ENCODE data around the gene NAA16.
"Not testable (repeated sequence)": the region's sequence is repeated elsewhere in the genome, so short reads cannot be mapped to it uniquely, and the experiment has no call there.

Gene NAA16

DNA sequence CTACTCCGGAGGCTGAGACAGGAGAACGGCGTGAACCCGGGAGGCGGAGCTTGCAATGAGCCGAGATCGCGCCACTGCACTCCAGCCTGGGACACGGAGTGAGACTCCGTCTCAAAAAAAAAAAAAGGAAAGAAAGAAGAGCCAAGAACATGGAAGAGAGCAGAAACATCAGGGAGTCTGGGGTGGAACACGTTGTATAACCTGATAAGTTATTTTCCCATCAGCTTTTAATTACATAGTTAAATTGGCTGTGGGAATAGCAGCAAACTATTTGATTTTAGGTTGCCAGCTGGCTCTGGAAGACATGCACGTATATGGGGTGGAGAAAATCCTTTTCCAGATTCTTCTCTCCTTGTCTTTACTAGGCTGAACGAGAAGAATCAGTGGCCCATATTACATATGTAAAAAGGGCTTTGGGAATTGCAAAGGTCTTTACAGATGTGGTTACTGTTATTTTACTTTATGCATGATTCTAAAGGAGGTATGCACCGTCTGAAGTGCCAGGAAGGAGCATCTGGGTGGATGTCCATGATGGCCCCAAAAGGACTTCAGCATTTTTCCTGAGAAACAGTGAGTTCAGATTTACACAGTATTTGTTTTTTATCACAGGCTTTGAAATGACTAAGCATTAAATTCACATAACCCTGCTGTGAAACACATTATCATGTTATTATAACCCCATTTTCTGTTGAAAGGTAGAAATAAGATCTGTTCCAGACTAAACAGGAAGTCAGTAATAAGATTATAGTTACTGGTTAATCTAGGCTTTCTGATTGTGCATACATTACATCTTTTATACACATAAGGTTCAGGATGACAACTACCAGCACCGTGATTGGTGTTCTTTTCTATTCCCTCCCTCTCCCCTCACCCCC, 4.6 kb upstream of the NAA16 start:
- no peak for DNase-seq

DNA sequence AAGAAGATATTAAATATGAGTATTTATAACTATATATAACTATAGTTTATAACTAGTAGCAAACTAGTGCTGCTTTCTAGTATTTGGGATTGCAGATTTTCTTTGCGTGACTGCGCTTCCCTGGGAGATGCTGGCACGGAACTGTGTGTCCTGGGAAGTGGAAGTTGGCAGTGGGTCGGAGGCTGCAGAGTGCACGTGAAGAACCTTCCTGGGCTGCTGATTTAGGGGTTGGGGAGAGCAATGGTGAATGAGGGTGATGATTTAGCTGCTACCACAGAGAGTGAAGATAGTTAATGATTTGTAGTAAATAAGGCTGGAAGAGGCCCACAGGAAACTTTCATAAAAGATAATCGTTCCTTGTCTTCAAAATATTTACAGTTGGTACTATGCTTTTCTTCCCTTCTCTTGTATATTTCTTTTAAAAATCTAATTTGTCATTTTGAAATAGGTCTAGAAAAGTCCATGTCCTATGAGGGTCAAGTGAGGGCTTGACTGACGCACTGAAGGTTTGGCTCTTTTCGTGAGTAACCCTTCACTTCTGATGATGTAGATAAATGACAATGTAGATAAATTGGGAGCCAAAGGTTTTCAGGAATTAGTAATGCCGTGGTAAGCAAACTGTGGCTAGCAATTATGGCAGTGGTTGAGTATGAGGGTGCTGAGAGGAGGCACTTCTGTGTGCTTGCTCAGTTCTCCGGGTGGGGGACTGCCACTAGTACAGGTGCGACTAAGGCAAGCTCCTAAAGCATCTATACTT, 3.0 kb upstream of the NAA16 start:
- no peak for DNase-seq

DNA sequence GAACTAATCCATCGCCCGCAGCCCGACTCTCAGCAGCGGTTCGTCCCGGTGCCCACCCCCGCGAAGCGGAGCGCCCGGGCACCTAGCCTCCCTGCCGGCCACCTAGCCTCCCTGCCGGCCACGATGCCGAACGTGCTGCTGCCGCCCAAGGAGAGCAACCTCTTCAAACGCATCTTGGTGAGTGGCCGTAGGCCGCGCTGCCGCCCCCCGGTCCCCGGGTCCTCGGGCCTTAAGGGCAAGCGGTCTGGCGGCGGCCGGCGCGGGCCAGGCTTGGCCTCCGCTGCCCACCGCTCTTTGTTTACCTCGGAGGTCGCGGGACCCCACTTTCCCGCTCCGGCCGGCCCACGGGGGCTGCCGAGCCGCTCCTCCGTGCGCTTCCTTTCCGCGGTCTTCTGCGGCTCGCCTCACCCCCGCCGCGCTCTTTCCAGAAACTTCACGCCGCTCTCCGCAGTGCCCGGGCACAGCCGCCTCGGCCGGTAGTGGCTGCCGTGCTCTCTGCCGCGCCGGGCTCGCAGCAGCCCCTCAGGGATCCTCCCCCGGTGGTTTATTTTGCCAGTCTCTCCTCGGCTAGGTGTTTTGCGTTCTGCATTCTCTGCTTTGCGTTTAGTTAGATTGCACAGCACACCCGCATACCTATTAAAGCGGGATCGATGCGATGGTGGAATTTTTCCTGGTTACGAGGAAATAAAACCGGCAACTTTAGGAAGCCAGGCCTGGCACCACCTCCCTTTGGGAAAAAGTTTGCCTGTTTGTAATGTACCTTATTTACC, 524 bp downstream of the NAA16 start:
- peak; percentile 4 for DNase-seq

DNA sequence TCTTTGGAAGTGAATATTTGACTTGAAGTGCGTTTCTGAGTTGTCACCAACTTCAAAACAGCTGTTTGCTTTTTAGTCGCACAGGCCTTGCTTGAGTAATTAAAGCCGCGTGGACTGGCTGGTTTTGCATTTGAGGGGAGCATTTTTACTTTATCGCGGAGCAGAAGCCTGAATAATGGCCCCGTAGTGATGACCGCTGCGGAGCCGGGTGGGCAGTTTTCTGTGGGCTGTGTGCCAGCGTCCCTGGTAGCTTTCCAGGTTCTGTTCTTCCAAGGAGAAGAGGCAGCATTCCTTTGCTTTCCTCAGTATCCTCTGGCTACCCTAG, 1.1 kb downstream of the NAA16 start:
- DNase-seq, result no peak

DNA sequence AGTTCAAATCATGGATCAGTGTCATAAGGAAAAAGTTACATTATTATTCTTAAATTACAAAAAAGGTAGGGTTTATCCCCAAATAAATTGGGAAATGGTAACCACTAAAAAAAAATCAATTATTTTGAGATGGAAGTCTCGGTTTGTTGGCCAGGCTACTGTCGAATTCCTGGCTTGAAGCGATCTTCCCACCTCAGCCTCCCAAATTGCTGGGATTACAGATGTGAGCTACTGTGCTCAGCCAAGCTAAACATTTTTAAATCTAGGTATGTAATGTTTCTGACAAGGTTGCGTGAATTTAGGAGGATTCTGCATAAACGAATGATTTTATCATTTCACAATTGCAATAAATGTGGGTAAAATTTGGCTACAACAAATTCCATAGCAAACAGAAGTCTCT, 2.0 kb downstream of the NAA16 start:
- DNase-seq, result no peak

DNA sequence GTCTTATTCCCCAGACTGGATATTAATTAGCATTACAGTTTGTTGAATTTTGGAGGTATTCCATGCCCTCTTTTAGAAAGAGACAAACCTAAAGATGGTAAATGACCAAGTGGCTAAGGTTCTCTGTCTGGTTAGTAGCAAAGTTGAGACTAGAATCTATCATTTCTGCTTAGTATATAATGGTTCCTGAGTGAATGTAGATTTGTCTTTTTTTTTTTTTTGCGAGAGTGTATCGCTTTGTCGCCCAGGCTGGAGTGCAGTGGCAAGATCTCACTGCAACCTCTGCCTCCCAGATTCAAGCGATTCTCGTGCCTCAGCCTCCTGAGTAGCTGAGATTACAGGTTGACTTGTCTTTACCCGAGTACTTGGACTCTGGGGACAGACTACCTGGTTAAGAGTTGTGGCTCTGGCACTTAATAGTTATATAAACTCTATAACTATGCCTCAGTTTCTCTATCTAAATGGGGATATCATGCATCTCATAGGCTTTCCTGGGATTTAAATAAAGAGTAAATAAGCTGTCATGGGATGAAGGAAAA, 2.7 kb downstream of the NAA16 start:
- no peak for DNase-seq

DNA sequence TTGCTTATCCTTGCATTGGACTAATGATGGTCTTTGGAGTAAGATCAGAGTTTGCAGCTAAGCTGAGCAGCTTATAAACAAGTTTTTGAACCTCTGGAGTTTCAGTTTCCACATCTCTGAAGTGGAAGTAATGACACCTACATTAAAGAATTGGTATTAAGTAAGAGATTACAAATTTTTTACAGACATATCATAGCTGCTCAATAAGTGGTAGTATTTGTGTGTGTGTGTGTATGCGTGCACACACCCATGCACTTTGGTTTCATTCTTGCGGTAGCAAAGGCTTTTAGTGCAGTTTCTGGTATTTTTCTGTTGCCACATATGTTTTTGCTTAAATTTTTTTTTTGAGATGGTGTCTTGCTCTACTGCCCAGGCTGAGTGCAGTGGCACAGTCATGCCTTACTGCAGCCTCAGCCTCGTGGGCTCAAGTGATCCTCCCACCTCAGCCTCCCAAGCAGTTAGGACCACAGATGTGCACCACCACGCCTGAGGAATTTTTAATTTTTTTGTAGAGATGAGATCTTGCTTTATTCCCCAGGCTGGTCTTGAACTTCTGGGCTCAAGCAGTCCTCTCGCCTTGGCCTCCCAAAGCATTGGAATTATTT, 4.5 kb downstream of the NAA16 start:
- no peak for DNase-seq

DNA sequence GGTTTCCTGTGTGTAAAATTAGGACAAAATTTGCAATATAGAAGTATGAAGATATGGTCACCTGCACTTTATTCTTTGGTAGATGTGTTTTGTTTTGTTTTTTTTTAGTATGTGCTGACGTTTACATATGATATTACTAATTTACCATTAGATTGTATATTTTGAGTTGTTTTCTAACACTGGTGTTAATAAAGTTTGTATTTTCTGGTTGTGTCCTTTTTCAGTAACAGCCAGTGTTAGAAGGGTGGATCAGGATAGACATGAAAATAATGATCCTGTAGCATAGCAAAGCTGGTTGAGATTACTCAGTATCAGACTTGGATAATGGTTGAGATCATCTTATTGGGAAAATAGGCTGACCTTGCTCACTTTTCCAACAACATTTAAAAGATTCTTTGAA, 6.2 kb downstream of the NAA16 start:
- DNase-seq, result no peak

DNA sequence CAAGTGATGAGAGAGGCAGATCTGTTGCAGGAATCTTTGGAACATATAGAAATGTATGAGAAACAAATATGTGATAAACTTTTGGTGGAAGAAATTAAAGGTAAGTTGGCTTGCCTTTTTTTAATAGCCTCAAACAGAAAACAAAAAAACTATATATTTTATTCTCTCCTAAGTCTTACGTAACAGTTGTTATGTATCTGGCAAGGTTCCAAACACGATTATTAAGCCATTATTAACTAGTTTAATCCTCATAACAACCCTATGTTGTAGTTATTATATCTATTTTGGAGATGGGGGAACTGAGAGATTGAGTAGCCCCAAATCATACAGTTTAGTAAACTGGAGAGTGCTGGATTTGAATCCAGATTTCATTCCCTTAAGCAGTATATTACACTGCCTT, 14.7 kb downstream of the NAA16 start:
- DNase-seq, result no peak

DNA sequence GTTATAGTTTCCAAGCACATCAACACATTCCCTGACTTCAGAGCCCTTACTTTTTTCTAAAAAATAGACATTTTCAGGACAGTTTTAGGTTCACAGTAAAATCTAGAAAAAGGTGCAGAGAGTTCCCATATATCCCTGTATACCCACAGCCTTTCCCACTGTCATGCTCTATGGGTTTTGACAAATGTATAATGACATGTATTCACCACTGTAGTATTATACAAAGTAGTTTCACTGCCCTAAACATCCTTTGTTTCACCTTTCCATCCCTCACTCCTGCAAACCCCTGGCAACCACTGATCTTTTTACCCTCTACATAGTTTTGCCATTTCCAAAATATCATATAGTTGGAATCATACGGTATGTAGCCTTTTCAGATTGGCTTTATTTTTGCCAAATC, 15.6 kb downstream of the NAA16 start:
- DNase-seq, result no peak

DNA sequence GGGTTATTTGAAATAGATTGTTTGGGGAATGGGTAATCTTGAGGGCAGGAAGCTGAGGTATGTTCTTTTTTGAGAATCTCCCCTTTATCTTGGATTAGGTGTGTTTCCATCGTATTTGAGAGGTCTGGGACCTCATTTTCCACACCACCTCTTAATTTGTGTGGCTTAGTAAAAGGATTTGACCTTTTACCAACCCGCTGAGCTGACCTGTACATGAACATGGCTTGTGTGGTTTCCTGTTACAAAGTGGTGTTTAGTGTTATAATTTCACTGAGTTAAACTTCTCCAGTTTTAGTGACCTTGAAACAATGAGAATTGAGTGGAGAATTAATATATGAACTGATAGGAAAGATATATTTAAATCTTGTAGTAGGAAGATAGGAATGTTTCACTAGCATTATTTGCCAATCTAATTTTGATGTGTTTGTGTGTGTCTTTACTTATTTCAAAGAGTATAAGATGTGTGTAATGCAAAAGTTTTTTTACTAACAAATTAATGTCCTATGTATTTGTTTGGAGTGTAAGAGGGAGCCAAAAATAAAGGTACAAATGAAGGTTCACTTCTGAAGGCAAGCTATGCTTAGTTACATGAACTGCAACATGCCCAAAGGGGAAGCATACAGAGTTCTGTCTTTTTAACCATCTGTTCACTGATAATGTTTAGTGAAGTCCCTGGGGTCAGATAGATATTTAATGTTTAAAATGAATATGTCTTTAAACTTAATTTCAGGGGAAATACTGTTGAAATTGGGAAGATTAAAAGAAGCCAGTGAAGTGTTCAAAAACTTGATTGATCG, 17.1 kb downstream of the NAA16 start:
- DNase-seq, result no peak

DNA sequence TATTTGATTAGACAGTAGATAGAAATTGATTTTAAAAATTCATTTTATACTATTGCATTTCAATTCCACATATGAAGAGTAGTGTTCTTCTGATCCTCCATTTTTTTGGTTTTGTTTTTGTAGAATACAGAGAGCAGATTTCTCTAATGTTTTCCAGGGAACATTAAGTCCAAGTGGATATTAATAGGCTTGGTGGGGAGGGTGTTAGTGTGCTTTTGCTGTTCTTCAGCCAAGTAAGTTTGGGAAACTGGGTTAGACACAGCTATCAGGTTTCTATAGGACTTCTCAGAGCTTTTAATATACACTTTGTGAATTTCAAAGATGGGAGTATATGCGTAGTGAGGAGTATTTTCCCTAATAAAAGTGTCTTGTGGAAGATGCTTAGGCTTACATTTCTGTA, 21.8 kb downstream of the NAA16 start:
- DNase-seq, result no peak

DNA sequence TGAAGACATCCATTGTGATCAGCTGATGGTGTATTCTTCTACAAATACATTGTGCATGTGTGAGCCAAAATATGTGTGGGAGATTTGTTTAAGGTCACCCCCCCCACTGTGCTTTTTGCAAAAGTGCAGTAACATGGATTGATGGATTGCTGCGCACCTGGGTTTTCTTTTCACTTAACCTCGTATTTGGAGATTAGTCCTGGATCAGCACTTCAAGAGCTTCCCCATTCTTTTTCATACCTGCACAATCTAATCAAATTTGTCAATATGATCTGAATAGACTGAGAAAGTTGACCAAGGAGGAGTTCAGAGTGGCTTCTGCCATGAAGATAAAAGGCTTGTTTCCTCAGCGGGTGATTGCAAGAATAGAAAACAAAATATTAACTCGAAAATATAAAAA, 23.7 kb downstream of the NAA16 start:
- no peak for DNase-seq

DNA sequence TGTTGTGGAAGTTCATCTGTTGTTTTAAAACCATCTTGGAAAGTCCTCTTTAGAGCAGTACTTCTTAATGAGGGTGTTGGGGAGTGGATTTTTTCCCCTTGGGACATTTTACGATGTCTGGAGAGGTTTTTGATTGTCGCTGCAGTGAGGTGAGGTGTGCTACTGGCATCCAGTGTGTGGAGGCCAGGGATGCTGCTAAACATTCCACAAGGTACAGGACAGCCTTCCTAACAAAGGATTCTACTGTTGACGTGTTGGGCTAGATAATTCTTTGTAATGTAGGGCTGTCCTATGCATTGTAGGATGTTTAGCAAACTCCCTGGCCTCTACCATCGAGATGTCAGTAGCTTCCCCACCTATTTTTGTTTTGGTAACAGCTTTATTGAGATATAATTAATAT, 33.3 kb downstream of the NAA16 start:
- no peak for DNase-seq

DNA sequence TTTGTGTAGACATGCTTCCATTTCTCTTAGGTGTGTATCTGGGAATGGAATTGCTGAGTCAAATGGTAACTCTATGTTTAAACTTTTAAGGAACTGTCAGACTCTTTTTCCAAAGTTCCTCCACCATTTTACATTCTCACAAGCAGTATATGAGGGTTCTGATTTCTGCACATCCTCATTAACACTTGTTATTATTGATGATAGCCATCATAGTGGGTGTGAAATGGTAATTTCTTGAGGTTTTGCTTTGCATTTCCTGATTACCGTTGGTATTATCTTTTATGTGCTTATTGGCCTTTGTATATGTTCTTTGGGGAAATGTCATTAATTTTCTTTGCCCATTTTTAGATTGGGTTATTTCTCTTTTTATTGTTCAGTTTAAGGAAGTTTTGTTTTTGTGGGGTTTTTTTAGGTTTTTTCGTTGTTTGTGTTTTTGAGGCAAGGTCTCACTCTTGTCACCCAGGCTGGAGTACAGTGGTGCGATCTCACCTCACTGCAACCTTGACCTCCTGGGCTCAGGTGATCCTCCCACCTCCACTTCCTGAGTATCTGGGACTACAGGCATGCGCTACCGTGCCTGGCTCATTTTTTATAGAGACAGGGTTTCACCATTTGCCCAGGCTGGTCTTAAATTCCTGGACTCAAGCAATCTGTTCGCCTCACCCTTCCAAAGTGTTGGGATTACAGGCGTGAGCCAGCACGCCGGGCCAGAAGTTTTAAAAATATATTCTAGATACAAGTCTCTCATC, 34.3 kb downstream of the NAA16 start:
- no peak for DNase-seq

DNA sequence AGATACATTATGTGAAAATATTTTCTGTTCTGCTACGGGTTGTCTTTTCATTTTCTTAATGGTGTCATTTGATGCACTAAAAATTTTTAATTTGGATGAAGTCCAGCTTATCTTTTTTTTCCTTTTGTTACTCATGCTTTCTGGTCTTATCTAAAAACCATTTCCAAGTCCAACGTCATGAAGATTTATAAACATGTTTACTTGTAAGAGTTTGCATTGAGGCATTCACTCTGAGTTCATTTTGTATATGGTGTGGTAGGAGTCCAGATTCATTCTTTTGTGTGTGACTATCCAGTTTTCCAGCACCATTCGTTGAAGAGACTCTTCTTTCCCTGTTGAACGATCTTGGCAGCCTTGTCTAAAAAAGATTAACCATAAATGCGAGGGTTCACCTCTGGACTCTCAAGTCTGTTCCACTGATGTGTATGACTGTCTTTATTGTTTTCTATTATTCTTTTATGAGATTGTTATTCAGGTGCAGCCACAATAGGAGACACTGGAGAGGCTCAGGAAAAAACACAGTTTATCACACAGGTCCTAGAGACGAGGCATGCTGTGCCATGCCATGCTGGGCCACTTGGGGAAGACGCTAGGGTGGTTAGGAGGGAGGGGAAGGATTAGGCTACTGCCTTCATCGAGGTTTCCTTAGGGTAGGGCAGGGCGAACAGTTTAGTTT, 35.0 kb downstream of the NAA16 start:
- no peak for DNase-seq

DNA sequence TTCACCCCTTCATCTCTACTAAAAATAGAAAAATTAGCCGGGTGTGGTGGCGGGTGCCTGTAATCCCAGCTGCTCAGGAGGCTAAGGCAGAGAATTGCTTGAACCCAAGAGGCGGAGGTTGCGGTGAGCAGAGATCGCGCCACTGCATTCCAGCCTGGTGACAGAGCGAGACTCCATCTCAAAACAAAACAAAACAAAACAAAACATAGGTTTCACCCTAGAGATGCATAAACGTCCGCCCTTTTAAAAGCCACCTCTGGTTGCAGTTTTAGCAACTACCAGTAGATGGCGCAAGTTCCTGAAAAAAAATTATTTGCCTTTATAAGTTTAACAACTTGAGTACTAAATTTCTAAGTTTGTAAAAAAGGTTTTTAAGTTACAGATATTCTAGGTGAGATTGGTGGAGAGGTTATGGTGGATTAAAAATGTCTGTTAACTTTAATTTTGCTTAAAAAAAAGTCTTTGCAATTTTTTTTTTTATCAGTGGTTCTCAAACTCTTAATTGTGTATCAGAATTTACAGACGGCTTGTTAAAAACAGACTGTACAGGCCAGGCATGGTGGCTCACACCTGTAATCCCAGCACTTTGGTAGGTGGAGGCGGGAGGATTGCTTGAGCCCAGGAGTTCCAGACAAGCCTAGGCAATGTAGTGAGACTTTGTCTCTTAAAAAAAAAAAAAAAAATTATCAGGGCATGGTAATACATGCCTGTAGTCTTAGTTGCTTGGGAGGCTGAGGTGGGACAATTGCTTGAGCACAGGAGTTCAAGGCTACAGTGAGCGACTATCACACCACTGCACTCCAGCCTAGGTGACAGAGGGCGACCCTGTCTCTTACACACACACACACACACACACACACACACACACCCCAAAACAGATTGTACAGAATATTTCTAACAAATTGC, 42.1 kb downstream of the NAA16 start:
- DNase-seq, result peak; percentile 22

DNA sequence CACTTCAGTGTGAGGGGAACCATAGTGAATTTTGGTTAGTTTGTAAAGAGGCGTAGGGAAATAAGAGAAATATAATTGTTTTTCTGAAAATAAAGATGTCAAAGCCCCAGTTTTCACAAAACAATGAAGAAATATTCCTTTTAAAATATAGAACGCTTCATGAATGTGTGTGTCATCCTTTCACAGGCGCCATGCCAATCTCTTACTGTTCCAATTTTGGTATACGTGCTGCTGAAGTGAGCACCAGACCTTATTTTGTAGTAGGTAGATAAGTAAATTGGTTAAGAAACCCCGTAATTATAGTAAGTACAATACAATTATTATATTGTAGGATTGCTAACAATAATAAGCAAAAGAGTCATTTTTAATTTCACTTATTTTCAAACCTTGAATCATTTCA, 43.3 kb downstream of the NAA16 start:
- DNase-seq, result no peak

DNA sequence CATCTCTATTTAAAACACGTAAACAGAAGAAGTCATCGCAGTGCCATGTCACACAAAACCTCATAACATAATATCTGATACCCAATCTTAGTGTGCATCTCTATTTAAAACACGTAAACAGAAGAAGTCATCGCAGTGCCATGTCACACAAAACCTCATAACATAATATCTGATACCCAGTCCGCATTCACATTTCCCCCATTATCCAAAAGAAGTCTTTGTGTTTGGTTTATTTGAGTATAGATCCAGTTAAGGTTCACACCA, 45.2 kb downstream of the NAA16 start:
- DNase-seq, result not testable (repeated sequence)

DNA sequence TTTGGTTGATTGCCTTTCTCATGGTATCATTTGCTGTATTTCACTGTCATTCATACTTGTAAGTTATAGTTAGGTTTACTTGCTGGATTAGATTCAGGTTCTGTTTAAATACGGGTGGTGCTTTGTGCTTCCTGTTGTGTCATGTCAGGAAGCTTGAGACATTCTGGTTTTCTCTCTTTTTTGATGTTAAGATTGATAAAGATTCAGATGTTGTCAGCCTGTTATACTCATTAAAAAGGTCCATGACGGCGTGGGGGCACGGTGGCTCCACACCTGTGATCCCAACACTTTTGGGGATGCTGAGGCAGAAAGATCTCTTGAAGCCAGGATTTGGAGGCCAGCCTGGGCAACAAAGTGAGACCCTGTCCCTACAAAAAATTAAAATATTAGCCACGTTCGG, 45.7 kb downstream of the NAA16 start:
- no peak for DNase-seq

All from NCI-H2171 treated with DMSO at 0.1 percent for 48 hours (cell line).